A673 (cell line): Measurements from ENCODE around the gene MED31. TPM values are rescaled to one million over a fixed set of nuclear protein-coding genes. Genes with fewer than 3 reads are reported as not detected.

Experiments
- Bru-seq: library from RNA; stranded (reverse); fragments of 400-500 nt; gene quantifications from one replicate; lab custom pipeline; 2021; lab: Mats Ljungman, UMichigan
- BruChase-seq, 2 experiments: library from RNA; stranded (reverse); fragments of 400-500 nt; gene quantifications; one replicate each; lab custom pipeline; 2021; lab: Mats Ljungman, UMichigan
- BruUV-seq: library from RNA; stranded (reverse); fragments of 400-500 nt; replicated peaks from 2 replicates; lab custom pipeline; 2021; lab: Mats Ljungman, UMichigan
- CTCF ChIA-PET: fragments of 300-600 bp; sonication (Branson Sonifier 250); formaldehyde crosslinking; loops from one replicate; lab custom pipeline; 2022; ENCODE audit warnings: antibody characterized with exemption; lab: Charles Lee
- POLR2A ChIA-PET: fragments of 300-600 bp; sonication (Branson Sonifier 250); formaldehyde crosslinking; loops from one replicate; lab custom pipeline; 2022; ENCODE audit warnings: antibody characterized with exemption; ENCODE audit not compliant: low non-redundant PET; lab: Charles Lee
- DNase-seq: peaks from one replicate; pipeline ENCODE4 v3.0.0-alpha.2; 2015; ENCODE audit warnings: low spot score
- H3K27ac ChIP-seq: fragments of 200-600 bp; sonication (generic); 2 replicates; pipeline ENCODE4 v1.5.1; 2016; ENCODE audit warnings: mixed run types, low read depth, mild to moderate bottlenecking, mixed read lengths, antibody characterized with exemption, low read length; ENCODE audit not compliant: poor library complexity, severe bottlenecking
- H3K27me3 ChIP-seq: fragments of 200-600 bp; sonication (generic); replicated peaks from 2 replicates; pipeline ENCODE4 v1.6.1; 2017; ENCODE audit warnings: mixed run types, low read depth, mild to moderate bottlenecking, mixed read lengths, antibody characterized with exemption, low read length; ENCODE audit not compliant: insufficient read depth, poor library complexity
- H3K36me3 ChIP-seq: fragments of 200-600 bp; sonication (generic); 2 replicates; pipeline ENCODE4 v1.6.1; 2016; ENCODE audit warnings: mixed run types, mild to moderate bottlenecking, mixed read lengths, antibody characterized with exemption, low read length; ENCODE audit not compliant: insufficient read depth, poor library complexity, severe bottlenecking
- H3K4me1 ChIP-seq: fragments of 200-600 bp; sonication (generic); 2 replicates; pipeline ENCODE4 v1.6.1; 2017; ENCODE audit warnings: mixed run types, mild to moderate bottlenecking, mixed read lengths, antibody characterized with exemption, low read length; ENCODE audit not compliant: insufficient read depth, poor library complexity, severe bottlenecking
- H3K4me3 ChIP-seq: fragments of 200-600 bp; sonication (generic); 2 replicates; pipeline ENCODE4 v1.5.1; 2016; ENCODE audit warnings: low read depth, mixed run types, mild to moderate bottlenecking, mixed read lengths, low read length; ENCODE audit not compliant: poor library complexity, severe bottlenecking
- H3K9me3 ChIP-seq: fragments of 200-600 bp; sonication (generic); 2 replicates; pipeline ENCODE4 v1.6.1; 2016; ENCODE audit warnings: mixed run types, low read depth, mild to moderate bottlenecking, mixed read lengths, antibody characterized with exemption, low read length; ENCODE audit not compliant: poor library complexity, severe bottlenecking
- EZH2 ChIP-seq: fragments of 200-600 bp; sonication (generic); IDR thresholded peaks from 2 replicates; pipeline ENCODE4 v1.6.1; 2017; ENCODE audit warnings: borderline replicate concordance, low read depth, mild to moderate bottlenecking, mixed read lengths, antibody characterized with exemption, low read length; ENCODE audit not compliant: poor library complexity, severe bottlenecking
- intact Hi-C: fragments of 100-400 bp; cut with micrococcal nuclease; formaldehyde crosslinking; loops from one replicate; pipeline ENCODE4 v1.10.0; 2022; ENCODE audit not compliant: unreplicated experiment
- long read RNA-seq: library from polyadenylated mRNA; stranded (forward); transcript quantifications from one replicate; pipeline ENCODE4 v2.0.0, GENCODE V29; 2022
- total RNA-seq: library from RNA; stranded (reverse); gene quantifications from 2 replicates; pipeline ENCODE4 v1.2.3, GENCODE V29; 2021
- TF ChIP-seq, protein P1 (sequence below): fragments of 300-800, 200-600 bp; sonication (generic); conservative IDR thresholded peaks from 2 replicates; pipeline ENCODE4 v1.5.1; 2017; ENCODE audit warnings: low read depth, mild to moderate bottlenecking, antibody characterized with exemption, low read length, moderate library complexity, mixed read lengths

MED31 gene
- 27.9 and 28.0 TPM in 2 replicates for total RNA-seq
- percentile 97 among the genes with signal in this experiment for Bru-seq, nascent RNA
- percentile 92 among the genes with signal in this experiment for BruChase-seq, experiment 1, labeled RNA remaining after a 2-hour chase
- BruChase-seq, experiment 2, labeled RNA remaining after a 6-hour chase: percentile 70 among the genes with signal in this experiment
- long read RNA-seq, transcript MED31-201 (4 exons, 1,654 nt): major isoform, 20 of 34 reads
- long read RNA-seq, partial matches to known transcripts: 0 of 34 reads
- long read RNA-seq, other reads (novel, unspliced or antisense): 6 of 34 reads

DNA sequence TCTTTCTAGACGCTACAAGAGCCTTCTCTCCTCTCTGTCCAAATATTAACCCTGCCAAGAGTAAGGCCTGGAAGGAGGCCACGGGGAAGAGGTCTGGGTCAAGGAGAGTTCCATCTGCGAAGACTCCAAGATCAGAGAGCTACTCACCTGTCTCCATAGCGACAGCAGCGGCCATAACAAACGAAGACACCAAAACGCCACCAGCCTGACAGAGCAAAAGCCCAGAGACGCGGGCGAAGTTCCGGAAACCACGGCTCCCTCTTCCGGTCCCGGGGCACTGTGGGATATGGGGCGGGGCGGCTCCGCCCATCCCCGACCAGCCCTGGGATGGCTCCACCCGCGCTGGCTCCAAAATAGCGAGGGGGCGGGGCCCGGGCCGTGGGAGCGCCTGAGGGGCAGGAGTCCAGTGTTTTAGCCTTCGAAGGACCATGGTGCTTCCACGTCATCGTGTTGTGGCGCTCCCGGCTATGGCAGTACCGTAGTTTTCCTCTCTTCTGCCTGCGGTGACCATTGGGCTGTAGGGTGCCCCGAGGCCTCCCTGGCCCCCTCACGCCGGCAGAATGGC is at the start of gene MED31, which contains the start of gene C17orf100:
Gene MED31, minus strand, starts transcription at position 252 of the 565 bp plus-strand sequence. Its CDS starts 77 bp downstream, at position 175.
Gene C17orf100, plus strand, starts transcription at position 409 of the 565 bp plus-strand sequence. Its CDS starts 152 bp downstream, at position 561.
- TF ChIP-seq EZH2: no peak
- TF ChIP-seq, protein P1, sequence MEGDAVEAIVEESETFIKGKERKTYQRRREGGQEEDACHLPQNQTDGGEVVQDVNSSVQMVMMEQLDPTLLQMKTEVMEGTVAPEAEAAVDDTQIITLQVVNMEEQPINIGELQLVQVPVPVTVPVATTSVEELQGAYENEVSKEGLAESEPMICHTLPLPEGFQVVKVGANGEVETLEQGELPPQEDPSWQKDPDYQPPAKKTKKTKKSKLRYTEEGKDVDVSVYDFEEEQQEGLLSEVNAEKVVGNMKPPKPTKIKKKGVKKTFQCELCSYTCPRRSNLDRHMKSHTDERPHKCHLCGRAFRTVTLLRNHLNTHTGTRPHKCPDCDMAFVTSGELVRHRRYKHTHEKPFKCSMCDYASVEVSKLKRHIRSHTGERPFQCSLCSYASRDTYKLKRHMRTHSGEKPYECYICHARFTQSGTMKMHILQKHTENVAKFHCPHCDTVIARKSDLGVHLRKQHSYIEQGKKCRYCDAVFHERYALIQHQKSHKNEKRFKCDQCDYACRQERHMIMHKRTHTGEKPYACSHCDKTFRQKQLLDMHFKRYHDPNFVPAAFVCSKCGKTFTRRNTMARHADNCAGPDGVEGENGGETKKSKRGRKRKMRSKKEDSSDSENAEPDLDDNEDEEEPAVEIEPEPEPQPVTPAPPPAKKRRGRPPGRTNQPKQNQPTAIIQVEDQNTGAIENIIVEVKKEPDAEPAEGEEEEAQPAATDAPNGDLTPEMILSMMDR: no peak
- Histone ChIP-seq H3K36me3 (peaks cover 33% of the 10 kb centered on the region), H3K27ac (peak within 1 kb of the TSS; percentile 90), H3K4me3 (peak within 1 kb of the TSS; percentile 74), H3K4me1 (peaks cover 21% of the 10 kb centered on the region), H3K9me3 (no peaks in the 10 kb centered on the region), H3K27me3 (peaks cover 15% of the 10 kb centered on the region)
- ChIA-PET POLR2A (interaction anchor here (0.9 kb wide), 1 partner anchor 361 kb away, joined by 3 read pairs; no protein-coding TSS in a partner anchor), CTCF (no interaction called here)
- intact Hi-C loops: no loop called here
- BruUV-seq: no TSS peak
- peak; percentile 96 for DNase-seq

DNA sequence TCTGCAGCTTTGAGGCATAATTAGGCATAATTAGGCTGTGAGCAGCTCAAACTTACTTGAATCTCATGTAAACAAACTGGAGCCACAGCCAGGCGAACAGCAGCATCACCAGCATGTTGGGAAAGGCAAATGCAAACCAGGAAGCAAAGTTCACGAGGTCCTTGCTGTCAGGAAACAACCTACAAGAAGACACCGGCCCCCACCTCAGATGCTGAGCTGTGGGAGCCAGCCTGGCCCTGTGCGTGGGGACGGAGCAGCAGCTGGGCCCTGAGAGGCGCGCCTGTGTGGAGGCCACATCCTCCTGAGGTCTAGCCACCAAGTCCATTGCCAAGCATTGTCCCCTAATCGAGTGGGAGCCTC is 49.5 kb upstream of the MED31 start:
- no peaks in the 10 kb centered on the region for H3K27me3 ChIP-seq

More for the DNA sequence above, 49.5 kb upstream of the MED31 start:
- H3K9me3 ChIP-seq: no peaks in the 10 kb centered on the region
- no peaks in the 10 kb centered on the region for H3K4me1 ChIP-seq
- no peak for TF ChIP-seq EZH2
- TF ChIP-seq, protein P1: no peak
- intact Hi-C loops: no loop called here
- no peak overlapping the region for H3K4me3 ChIP-seq
- H3K36me3 ChIP-seq: no peaks in the 10 kb centered on the region
- POLR2A ChIA-PET: no interaction called here
- DNase-seq: no peak
- no peak overlapping the region for H3K27ac ChIP-seq
- CTCF ChIA-PET: no interaction called here
- no TSS peak for BruUV-seq
